Stimulated activated CD4-positive, alpha-beta T cell treated with anti-CD3 and anti-CD28 coated beads, Interleukin-4, amount 100 ng/mL, for 1 hour (primary cell): ENCODE measurements around the gene MAN1B1.
A peak's percentile ranks its signal among the peaks of the same experiment; 100 is the strongest.

Experiments
- DNase-seq: peaks from one replicate; pipeline ENCODE4 v3.0.0-alpha.2; 2020

Gene MAN1B1

DNA sequence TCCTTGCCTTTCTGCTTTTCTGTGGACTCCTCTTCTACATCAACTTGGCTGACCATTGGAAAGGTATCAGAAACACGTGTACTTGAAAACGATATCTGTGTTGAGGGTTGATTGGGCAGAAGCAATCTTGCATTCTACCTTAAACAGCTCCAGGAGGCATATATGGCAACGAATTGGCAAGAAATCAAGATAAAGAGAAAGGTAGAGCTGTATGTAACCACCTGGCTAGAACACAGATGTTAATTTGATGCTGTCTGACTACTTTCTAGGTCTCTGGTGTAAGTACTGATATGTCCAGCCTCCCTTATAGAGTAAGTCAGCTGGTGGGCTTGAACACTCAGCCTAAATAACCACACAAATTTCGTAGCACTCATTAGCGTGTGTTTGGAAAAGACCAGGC is 1.3 kb downstream of the MAN1B1 start:
- DNase-seq = no peak

GRCh38 chr9:137089232-137089947 is 2.6 kb downstream of the MAN1B1 start:
- DNase-seq = no peak

DNA sequence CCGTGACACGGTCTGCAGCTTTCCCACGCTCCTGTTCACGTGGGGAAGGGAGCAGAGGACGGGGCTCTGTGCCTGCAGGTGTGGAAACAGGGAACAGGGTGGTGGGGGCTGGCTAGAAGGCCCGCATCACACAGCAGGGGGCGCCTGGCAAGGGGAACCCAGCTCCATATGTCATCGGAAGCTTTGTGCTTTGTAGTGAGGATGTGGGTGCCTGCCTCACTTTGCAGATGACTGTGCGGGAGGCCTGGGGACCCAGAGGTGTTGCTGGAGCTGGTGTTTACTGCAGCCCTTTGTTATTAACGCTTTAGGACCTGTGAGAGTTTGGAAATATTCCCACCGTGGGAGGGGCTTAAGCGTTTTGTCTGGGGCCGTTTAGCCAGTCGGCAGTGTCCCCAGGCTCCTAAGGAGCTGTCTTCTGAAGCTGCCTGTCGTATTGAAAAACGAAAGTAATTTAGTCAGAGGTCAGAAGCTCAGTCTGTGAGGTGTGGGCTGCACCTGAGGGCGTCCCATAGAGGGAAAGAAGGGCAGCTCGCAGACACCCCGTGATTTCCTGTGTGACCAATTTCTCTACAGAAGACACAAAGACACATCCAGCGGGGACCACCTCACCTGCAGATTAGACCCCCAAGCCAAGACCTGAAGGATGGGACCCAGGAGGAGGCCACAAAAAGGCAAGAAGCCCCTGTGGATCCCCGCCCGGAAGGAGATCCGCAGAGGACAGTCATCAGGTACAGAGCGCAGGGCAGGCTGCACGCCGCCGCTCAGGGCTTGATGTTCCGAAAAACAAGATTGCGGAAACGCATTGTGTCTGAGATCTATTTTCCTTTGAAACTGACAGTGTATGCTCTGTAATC is 9.1 kb downstream of the MAN1B1 start:
- peak; percentile 83 for DNase-seq

DNA sequence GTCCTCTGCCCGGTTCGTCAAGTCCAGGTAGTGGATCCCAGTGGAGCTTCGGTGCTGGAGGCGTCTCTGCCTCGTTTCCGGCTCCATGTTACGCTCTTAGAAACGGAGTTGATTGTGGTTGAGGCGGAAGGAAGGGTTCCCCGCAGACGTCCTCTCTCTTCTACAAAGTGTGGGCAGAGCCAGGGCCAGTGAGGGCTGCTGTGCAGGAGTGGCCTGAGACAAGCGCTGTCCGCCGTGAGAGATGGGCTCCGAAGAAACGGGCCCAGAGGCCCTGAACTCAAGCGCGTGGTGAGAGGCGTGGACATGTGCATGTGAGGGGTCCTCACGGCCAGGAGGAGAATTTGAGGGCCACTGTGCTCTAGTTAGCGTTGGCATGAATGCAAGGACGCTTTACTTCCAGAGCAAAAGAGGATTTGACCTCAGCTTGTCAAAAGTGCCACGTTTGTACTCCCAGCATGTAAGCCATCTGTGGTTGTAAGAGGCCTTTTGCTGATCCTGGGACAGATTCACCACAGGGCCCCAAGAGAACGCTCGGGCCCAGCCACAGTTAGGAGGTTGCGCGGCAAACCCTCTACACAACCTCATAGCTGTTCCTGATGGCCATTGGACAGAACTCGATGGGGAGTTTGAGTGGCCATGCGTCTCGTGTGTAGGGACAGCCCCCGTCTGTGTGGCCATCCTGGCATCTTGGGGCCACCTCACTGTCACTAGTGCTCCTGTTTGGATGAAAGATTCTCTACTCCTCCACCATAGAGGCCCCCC is 10.2 kb downstream of the MAN1B1 start:
- no peak for DNase-seq

DNA sequence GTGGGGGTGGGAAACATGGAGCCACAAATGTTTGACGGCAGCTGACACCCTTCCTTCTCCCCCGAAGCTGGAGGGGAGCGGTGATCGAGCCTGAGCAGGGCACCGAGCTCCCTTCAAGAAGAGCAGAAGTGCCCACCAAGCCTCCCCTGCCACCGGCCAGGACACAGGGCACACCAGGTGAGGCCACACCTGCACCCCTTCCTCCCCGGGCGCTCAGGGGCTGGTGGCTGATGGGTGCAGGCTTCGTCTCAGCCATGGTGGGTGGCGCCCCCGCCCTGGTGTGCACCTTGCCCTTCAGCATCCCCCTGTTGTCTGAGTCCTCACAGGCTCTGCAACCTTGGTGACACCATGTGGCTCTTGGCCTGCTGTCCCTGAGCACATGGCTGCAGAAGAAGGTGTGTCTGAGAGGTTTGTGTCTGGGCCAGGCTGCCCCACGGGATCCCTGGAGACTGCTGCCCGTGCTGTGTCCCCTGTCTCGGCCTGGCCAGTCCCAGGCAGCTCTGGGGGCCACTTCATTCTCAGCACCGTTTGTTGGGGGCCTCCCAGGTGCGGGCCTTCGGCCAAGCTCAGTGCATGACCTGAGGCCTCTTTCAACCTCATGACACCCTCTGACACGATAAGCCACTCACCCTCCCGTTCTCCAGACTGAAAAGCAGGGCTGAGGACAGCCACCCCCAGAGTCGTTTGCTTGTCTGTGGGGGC is 11.1 kb downstream of the MAN1B1 start:
- DNase-seq = no peak

DNA sequence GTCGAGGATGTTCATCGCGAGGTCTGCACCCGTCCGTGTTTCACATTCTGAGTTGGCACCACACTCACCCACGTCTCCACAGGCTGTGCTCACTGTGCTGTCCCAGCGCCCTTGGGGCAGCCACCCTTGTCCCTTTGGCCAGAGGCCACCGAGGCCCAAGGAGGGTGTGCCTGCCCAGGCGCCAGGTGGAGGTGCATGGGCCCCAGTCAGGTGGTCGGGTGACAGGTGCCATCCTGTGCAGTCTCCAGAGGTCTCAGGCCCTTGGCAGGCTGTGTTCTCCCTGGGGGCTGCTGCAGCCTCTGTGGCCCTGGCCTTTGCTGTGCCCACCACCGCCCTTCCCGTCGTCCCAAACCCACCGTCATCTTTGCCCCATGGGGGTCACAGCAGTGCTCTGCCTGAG is 12.4 kb downstream of the MAN1B1 start:
- DNase-seq = no peak

GRCh38 chr9:137103206-137103999 is 16.6 kb downstream of the MAN1B1 start:
- DNase-seq = no peak

- no peak for DNase-seq
Observed at GRCh38 chr9:137105814-137106661, 19.3 kb downstream of the MAN1B1 start.

DNA sequence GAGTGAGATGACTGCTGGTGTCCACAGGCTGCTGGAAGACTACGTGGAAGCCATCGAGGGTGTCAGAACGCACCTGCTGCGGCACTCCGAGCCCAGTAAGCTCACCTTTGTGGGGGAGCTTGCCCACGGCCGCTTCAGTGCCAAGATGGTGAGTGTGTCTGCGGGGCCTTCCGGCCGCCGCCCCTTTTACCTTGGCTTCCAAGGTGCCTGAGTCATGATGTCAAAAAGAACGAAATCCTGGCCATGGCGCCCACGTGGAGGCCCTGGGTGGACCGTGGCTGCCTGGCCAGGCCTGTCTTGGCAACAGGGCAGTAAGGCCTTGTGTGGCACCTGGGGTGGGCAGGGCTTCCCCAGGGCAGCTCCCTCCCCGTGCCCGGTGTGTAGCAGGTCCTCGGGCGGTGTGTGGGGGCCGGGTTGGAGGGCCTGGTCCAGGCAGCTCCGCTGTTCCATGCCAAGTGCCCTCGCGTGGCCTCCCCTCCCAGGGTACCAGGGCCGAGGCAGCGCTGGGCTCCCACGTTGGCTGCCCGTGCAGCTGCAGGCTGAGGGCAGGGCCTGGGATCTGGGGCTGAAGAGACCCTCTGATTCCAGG is 20.0 kb downstream of the MAN1B1 start:
- DNase-seq = no peak

GRCh38 chr9:137107312-137107921 is 20.6 kb downstream of the MAN1B1 start:
- no peak for DNase-seq

- DNase-seq = no peak
Observed at GRCh38 chr9:137107982-137108381, 21.2 kb downstream of the MAN1B1 start.

- DNase-seq = no peak
Observed at GRCh38 chr9:137108608-137109249, 21.9 kb downstream of the MAN1B1 start.

DNA sequence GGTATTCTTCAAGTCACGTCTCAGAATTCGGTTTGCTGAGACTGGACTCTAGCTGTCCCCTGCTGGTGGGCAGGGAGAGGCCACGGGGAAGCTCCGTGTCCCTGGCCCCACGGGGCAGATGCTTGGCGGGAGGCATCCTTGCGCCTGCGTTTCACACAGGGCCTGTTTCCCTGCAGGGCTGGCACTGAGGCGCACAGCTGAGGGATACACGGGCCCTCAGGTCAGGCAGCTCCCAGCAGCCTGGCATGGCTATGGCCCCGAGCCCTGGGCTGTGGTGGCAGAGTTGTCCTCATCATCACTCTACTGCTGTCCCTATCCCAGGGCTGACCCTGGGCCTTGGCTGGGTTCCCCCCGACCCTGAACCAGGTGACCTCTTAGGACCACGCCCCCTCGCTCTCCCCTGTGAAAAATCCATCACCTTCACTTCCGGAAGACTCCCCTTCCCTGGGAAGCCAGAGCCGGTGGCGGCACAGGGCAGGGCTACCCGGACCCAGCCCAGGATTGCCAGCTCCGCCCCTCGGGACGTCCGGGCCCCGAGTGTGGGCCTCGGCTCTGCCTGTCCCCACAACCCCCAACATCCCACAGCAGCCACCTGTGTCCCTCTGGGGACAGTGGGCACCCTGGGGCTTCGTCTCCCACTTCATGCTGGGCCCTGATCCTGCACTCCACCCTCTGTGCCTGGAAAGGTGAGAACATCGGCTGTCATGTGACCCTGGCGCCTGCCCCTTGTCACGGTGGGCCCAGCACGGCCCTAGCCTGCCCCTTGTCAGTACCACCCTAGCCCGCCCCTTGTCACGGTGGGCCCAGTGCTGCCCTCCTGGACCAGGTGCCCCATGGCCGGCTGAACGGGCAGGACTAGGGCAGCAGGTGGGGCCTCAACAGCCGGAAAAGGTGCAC is 22.7 kb downstream of the MAN1B1 start:
- no peak for DNase-seq

DNA sequence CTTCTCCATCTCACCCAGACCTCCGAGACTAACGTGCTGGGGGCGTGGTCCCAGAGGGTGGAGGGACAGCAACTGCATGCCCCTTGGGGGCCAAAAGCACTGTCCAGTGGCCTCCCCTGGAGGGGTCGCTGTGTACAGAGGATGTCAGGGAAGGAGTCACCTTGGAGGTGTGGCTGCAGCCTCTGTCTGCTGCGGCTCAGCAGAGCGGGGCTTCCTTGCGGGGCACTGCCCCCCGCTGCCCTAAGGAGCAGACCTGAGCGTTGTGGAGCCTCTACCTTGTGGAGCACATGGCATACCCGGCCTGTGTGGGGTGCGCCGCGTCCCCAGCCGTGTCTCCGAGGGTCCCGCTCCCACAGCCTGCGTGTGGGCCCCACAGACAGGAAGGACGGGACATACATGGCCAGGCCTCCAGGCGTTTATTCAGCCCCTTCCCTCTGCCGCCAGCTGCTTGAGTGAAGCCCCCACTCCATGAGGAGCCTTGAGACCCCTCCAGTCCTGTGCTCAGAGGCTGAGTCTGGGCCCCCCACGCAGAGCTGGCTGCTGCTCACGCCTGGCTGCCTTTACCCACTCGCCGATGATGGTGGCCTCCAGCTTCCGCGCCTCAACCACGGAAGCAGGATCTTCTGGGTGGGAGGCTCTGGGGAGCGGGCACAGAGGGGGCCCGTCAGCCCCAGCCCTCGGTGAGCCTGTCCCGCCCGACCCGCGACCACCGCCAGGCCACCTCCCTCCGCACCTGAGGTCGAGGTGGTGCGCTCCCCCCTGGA is 23.5 kb downstream of the MAN1B1 start:
- no peak for DNase-seq

GRCh38 chr9:137110911-137111787 is 24.4 kb downstream of the MAN1B1 start:
- no peak for DNase-seq

DNA sequence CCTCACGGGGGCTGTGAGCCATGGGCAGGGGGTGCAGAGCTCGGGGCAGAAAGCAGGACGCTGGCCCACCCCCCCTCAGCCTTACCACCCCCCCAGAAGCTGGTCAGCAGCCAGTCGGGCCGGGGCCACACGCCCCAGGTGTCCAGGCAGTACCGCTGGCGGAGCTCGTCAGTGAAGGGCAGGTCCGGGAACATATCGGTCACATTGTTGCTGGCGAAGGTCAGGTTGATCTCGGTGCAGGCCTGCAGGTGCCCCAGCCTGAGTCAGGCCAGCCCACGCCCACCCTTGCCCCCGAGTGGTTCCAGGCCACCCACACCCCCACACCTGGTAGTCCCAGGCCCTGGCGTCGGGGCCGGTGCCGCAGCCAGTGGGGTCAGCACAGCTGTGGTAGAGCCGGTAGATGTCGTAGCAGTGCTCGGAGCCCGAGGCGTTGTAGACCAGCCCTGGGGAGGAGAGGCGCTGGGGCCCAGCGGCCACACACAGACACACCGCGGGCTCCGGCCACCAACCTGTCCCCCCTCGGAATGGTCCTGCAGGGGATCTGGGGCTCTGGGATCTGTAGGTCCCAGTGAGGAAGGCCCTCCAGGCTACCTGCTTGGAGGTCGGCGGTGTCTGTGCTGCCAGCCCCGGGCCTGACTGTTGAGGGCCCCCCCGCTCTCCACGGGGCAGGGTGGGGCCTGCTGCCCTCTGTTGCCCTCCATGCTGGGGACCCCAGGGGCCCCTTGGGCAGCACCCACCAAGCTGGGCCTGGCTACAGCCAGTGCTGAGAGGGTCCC is 25.2 kb downstream of the MAN1B1 start:
- no peak for DNase-seq
